HG02610 (cell line): Measurements from ENCODE around the gene PARP16.

ENCODE experiments used
- ATAC-seq: cut with Tn5 transposase; IDR thresholded peaks from one replicate; pipeline ENCODE4 v1.9.1; 2021; ENCODE audit warnings: mild to moderate bottlenecking, moderate library complexity; ENCODE audit not compliant: unreplicated experiment

PARP16 gene

DNA sequence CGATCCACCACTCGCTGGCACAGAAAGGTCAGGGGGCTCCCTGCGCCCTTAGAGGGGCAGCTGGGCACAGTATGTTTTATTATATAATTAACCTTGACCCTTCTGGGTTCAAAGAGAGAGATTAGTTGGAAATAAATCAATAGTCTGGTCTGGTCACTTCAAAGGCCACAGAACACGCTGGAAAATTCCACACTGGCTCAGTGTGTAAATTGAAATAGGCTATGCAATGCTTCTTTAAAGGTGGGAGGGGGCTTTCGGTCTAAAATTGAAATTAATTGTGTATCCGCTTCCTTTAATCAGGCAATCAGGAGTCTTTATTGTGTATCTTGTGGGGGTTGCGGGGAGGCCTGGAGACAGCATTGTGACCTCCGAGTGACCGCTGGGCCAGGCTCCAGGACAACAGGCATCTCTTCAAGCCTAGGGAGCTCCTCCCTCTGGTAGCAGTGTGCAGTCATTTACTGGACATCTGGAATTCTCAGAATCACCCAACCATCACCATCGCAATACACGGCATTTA, 25.8 kb upstream of the PARP16 start:
- ATAC-seq, result no peak

DNA sequence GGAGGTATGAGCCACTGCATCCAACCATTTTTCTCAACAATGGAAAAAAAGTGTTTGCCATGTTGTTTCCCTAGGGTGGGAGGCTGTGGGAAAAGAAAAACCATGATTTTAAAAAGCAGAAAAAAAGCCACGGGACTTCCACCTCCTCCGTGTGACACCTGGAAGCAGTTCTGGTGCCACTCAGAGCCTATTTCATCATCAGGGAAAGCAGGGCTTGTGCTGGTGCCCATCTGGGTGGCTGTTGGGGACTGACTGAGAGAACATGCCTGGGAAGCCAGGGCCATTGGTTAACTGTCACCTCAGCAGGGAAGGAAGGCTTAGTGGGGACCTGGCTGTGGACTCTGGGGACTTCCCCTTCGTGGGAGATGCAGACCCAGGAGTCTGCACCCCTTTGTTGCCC, 25.1 kb upstream of the PARP16 start:
- no peak for ATAC-seq

DNA sequence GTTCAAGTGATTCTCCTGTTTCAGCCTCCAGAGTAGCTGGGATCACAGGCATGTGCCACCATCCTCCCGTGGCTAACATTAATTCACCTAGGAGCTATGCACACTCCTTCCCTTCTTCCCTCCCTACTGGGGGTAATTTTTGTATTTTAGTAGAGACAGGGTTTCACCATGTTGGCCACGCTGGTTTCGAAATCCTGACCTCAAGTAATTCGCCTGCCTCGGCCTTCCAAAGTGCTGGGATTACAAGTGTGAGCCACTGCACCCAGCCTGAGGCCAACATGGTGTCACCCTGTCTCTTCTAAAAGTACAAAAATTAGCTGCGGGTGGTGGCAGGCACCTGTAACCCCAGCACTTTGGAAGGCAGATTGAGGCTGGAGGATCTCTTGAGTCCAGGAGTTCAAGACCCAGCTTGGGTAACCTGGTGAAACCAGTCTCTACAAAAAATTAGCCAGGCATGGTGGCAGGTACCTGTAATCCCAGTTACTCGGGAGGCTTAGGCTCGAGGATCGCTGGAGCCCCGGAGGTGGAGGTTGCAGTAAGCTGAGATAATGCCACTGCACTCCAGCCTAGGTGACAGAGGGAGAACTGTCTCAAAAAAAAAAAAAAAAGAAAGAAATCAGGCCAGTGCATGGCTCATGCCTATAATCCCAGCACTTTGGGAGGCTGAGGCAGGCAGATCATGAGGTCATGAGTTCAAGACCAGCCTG, 23.9 kb upstream of the PARP16 start:
- no peak for ATAC-seq

DNA sequence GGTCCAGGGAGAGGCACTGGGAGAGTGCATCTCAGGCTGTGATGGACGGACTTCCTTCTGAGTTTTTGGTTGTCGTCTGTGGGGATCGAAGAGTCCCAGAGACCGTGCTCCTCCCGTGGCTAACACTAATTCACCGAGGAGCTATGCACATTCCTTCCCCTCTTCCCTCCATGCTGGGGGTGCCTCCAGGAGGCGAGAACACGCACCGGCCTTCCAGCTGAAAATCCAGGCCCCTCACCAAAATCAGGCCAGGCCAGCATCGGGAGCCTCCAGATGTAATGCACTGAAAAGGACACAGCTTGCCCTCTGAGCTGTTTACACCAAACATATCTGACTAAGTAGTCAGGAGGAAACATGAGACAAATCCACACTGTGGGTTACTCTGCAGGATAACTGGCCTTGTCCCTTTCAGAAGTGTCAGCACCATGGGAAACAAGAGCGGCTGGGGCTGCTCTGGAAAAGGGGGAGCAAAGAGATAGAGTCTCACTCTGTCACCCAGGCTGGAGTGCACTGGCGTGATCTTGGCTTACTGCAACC, 23.3 kb upstream of the PARP16 start:
- ATAC-seq, result no peak

DNA sequence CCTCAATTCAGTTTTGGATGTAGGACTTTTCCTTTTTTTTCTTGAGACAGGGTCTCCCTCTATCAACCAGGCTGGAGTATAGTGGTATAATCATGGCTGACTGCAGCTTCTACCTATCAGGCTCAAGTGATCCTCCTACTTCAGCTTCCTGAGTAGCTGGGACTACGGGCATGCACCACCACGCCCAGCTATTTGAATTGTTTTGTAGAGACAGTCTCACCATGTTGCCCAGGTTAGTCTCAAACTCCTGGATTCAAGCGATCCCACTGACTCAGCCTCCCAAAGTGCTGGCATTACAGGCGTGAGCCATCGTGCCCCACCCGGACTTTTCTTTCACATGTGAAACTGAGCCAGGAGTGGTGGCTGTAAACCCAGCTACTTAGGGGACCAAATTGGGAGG, 21.3 kb upstream of the PARP16 start:
- ATAC-seq, result no peak

DNA sequence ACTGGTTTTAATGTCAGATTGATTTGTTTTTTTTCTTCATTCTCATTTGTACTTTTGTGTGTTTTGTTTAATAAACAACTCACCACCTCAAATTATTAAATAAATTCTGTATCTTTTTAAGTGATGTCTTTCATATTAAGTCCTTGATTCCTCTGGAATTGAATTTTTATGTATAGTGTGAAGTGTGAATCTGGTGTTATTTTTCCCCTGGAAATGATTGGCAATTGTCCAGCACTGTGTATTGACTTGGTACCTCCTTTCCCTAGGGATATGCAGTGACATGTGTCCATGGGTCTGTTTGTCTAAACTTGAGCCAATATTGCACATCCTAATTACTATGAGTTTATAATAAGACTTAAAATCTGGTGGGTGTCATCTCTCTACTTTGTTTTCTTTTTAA, 19.9 kb upstream of the PARP16 start:
- no peak for ATAC-seq

DNA sequence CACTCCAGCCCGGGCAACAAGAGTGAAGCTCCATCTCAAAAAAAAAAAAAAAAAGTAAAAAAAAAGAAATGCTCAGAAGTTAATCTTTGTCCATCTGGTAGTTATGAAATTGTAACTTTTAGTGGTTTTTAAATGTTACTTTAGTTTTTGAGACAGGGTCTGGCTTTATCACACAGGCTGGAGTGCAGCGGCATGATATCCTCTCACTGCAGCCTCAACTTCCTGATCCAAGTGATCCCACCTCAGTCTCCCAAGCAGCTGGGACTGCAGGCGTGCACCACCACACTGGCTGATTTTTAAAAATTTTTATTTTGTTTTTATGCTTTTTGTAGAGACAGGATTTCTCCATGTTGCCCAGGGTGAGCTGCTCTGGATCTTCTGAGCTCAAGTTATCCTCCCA, 19.1 kb upstream of the PARP16 start:
- no peak for ATAC-seq

DNA sequence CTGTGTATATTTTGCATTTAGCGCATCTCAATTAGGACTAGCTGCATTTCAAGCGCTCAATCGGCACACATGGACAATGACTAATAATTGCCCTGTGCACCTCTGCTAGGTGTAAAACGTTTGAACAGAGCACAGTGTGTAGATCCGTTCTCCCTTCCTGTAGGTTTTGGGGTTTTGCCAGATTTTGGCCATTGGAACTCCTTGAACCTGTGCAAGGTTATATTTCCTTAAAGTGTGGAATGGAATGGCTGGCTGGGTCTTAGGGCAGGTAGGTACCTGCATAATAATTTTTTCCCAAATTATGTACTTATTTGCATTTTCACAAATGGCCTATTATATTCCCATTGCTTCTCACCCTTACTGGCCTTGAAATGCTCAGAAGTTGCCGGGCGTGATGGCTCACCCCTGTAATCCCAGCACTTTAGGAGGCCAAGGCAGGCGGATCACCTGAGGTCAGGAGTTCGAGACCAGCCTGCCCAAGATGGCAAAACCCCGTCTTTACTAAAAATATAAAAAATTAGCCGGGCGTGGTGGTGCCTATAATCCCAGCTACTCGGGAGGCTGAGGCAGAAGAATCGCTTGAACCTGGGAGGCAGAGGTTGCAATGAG, 18.6 kb upstream of the PARP16 start:
- no peak for ATAC-seq

DNA sequence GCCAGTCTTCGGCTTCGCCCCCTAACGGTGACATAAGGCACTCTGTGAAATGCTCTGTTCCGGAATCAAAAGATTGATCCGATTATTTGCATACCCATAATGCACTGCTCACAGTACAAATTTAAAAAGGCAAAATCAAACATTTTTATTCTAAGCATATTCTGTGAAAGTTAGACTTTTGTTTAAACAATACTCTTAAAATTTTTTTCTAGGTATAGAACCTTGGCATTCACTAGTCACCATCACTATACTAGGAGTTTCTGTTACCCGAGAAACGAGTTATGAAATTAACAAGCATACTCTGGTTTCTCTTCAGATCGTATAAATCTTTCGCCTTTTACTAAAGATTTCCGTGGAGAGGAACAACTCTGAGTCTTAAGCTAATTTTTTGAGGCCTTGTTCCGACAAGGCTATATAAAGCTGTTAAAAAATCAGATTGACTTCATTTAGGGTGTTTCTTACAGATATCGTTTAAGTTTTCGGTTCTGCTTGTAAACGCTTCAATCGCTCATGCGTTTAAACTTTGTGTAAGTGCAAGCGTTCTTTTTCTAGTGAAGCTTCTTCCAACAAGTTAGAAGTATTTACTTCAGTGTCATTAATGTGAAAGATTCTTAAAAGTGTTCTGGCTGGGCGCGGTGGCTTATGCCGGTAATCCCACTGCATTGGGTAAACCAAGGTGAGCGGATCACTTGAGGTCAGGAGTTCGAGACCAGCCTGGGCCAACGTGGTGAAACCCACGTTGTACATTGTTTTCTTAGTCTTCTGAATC, 17.9 kb upstream of the PARP16 start, which contains the start of gene RNU5B-1:
Gene RNU5B-1 (plus strand): TSS at position 297 of the 769 bp plus-strand sequence.
- peak; percentile 58 for ATAC-seq

DNA sequence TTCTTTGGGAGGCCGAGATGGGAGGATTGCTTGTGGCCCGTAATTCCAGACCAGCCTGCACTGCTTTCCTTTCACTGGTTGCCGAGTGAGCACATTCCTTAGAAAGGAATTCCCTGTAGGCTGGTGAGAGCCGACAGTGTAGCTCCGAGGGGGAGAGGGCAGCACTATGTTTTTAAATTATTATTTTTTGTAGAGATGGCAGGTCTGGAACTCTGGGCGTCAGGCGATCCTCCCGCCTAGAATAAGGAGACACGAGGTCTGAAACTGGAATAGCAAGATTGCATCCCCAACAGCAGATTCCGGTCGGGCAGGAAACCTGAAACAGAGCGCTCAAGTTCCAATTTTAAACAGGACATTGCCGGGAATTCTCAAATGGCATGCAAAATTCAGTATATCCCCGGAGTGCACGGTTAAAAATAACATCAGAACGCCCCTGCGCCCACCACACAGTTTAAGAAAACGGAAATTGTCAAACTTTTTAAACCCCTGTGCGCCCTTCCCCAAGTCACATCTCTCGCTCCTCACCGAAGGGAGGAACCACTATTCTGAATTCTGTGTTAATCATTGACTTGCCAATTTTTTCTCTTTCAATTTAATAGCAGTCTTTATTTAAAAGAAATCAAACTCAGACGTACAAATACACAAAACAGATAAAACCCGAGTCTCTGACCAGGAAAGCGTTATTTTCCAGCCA, 17.2 kb upstream of the PARP16 start:
- no peak for ATAC-seq

DNA sequence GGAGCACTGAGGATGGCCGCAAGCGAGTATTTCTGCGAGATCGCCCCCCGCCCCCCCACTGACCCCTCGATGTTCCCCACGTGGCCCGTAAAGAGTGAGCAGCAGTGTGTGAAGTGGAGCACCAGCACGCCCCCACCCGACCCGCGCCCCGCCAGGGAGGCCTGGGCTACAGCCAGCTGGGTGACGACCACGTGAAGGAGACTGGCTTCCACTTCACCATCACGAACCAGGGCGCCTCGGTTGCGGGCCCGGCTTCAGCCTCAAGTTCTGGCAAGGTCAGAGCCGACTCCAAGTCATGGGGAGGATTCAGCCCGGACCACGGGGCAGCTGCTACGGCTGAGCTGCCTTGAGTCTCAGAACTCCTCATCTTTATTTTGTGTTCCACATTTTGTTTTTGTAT, 15.4 kb upstream of the PARP16 start:
- no peak for ATAC-seq

DNA sequence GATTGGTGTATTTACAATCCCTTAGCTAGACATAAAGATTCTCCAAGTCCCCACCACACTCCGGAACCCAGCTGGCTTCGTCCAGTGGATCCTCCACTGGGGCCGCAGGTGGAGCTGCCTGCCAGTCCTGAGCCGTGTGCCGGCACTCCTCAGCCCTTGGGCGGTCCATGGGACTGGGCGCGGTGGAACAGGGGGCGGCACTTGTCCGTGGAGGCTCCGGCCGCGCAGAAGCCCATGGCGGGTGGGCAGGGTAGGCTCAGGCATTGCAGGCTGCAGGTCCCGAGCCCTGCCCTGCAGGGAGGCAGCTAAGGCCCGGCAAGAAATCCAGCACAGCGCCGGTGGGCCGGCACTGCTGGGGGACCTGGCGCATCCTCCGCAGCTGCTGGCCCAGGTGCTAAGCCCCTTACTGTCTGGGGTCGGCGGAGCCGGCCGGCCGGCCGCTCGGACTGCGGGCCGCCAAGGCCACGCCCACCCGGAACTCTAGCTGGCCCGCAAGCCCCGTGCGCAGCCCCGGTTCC, 14.3 kb upstream of the PARP16 start:
- ATAC-seq, result no peak

DNA sequence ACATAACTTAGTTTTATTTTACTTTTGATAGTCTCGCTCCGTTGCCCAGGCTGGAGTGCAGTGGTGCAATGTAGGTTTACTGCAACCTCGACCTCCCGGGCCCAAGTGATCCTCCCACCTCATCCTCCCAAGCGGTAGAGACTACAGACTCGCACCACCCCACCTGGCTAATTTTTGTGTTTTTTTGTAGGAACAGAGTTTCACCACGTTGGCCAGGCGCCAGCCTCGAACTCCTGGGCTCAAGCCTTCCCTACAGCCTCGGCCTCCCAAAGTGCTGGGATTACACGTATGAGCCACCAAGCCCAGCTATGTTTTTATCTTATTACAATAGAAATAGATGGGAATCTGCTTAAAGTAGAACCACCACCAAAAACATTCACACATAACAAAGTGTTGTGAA, 12.0 kb upstream of the PARP16 start:
- no peak for ATAC-seq

DNA sequence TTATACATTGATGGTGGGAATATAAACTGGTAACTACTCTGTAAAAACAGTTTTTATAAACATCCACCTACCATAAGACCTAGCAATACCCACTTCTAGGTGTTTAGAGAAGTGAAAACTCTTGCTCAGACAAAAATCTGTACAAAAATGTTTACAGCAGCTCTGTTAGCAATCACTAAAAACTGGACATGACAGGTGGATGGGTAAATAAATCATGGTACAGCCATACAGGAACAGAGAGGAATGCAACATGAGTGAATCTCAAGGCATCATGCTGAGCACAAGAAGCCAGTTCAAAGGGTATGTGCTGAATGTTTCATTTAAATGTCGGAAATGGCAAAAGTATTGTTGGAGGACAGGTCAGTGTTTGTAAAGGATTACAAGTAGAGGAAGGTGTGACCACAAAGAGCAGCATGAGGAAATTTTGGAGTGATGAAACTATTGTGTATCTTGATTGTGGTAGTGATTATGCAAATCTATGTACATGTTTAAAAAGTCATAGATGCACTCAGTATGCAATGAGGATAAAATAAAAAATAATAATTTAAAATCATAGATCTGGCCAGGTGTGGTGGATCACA, 6.3 kb upstream of the PARP16 start:
- ATAC-seq, result no peak

DNA sequence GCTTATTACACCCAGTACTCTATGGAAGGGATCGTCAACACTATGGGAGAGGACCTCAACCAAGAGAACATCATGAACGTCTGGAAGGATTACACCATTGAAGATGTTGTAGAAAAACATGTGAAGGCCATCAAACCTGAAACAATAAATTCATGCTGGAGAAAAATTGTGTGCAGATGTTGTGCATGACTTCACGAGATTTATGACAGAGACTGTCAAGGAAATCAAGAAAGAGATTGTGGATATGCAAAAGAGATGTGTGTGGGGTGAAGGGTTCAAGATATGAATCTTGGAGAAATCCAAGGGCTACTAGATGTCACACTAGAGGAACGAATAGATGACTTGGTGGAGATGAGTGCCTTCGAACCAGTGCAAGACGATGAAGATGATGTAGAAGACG, 3.5 kb upstream of the PARP16 start:
- no peak for ATAC-seq

DNA sequence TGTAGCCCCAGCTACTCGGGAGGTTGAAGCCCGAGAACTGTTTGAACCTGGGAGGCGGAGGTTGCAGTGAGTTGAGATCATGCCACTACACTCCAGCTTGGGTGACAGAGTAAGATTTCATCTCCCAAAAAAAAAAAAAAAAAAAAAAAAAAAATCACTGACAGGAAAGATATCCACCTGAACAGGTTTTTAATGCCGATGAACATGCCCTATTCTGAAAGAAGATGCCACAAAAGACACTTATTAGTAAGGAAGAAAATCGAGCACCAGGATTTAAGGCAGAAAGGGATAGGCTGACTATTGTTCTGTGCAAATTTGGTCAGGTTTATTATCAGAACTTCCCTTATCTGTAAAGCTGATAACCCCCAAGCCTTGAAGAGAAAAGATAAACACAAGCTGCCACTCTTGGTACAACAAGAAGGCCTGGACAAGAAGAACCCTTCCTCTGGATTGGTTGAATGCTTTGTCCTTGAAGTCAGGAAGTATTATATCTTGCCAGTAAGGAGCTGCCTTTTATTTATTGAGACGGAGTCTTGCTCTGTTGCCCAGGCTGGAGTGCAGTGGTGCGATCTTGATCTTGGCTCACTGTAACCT, 2.7 kb upstream of the PARP16 start:
- ATAC-seq, result no peak

DNA sequence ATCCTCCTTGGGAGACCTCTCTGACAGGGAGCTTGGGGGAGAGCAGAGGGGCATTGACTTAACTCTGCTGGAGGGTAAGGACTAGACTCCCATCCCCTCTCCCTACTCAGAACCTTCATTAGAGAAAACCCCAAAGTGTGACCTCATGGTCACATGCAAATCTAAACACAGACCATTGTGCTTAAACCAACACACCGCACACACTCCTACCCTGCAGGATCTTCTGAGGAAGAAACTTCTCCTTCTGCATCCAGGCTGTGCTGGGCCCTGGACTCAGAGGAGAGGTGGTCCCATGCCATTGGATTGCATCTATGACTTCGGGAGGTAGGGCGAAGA, 805 bp upstream of the PARP16 start:
- peak; percentile 29 for ATAC-seq

DNA sequence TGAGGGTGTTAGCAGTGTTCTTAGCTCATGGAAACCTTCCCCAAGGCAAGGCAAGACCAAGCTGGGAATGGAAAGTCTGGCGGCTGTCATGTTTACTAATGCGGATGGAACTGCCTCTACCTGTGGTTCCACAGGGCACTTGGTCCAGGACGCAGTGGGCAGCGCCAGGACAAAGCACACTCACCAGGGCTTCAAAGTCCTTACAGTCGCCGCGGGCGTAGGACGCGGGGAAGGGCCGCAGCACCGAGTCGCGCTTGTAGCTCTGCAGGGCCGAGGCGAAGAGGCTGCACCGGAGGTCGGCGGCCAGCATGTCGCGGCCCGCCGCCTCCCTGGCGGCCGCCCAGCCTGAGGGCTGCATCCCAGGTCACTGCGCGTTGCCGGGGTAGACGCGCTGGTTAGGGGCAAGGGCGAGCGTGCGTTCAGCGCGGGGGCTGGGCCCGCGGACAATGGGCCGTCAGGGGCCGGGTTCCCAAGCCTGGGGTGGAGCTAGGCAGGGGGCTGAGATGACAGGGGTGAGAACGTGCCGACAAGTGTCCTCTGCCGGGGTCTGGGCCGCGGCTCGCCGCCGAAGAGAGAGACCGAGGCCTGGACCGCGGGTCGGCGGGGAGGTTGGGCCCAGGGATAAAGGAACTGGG, 497 bp downstream of the PARP16 start:
- ATAC-seq, result peak; percentile 23

DNA sequence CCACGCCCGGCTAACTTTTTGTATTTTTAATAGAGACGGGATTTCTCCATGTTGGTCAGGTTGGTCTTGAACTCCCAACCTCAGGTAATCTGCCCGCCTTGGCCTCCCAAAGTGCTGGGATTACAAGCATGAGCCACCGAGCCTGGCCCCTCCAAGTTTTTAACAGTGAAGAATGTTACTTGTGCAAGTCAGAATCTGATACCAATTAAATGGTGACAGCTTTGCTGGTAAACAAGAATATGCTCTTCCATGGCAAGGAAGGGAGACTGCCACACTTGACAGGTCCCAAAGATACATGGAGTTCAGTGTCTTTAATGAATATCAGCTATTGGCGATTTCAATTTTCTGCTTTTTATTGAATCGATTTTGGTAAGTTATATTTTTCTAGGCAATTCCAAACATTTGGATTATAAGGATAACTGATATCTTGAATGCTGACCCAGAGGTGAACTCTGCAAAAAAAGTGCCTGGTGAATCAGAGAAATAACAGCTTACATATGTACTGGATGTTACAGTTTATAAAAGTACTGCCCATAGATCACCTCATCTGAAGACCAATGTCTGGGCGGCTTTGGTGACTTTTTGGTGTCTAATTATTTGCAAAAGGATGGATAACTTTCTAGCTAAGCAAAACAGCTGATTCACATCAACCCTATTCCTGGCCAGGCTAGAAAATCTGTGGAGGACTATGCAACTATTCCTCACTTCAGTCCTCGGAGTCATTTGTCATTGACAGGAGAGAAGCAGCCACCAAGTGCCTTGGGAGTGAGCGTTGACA, 1.2 kb downstream of the PARP16 start:
- ATAC-seq, result no peak
